Left kidney (tissue), 8 donors: ENCODE results near the gene GSG1L2. TPM values are rescaled to one million over a fixed set of nuclear protein-coding genes. Genes with fewer than 3 reads are reported as not detected.

Source experiments
- DNase-seq: peaks from one replicate; pipeline ENCODE4 v3.0.0-alpha.2; 2013
- long read RNA-seq, 8 donors: transcript quantifications; one replicate each; lab custom pipeline, GENCODE V29; 2026
- polyA plus RNA-seq: library from polyadenylated mRNA; unstranded; fragments of 120-200 nt; gene quantifications from one replicate; pipeline ENCODE4 v1.2.1, GENCODE V29; 2013; ENCODE audit not compliant: insufficient read length

The GSG1L2 gene
- polyA plus RNA-seq = not detected
- long read RNA-seq, donor 1 = 0 reads
- long read RNA-seq, donor 2 = 0 reads
- long read RNA-seq, donor 3 = 0 reads
- long read RNA-seq, donor 4 = 0 reads
- long read RNA-seq, donor 5 = 0 reads
- long read RNA-seq, donor 6 = 0 reads
- long read RNA-seq, donor 7 = 0 reads
- long read RNA-seq, donor 8 = 0 reads

GRCh38 chr17:9821921-9822320 is at the start of gene GSG1L2:
GSG1L2 (minus strand) TSS chr17:9822079; CDS start chr17:9822071, 8 bp downstream.
- no peak for DNase-seq

DNA sequence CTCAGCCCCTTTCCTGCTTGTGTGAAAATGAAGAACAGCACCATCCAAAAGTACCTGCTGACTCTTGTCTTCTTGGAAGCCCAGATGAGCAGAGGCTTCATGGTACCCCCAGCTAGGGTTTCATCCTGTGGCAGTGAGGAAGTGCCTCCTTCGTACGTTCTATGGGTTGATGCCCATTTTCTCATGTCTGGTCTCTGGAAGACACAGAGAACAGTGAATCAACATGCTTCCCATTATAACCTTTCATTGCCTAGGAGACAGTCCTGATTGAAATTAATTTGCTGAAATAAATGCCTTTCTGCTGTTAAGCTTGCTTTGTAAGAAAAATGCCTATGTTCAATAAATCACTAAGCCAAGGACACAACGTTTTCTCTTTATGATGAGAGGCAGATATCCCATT is 46.7 kb upstream of the GSG1L2 start:
- no peak for DNase-seq

GRCh38 chr17:9865586-9865985 is 43.7 kb upstream of the GSG1L2 start:
- no peak for DNase-seq

DNA sequence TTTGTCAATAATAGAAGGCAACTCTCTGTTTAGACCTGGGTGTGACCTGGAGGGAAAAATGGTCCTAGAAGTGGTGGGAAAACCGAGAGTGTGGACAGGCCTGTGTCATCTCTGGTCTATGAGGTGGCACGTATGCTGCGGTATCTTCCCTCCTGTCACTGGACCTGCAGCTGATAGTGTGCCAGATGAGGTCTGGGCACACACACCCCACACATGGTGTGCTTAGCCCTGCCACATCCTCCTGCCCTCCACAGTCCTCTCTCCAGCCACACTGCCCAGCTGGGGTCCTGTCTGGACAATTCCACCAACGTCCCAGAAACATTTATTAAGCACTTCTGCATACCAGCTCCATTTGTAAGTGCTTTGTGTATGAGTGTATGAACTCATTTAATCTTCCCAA is 41.1 kb upstream of the GSG1L2 start:
- DNase-seq = no peak

- no peak for DNase-seq
These were observed 40.3 kb upstream of the GSG1L2 start for GRCh38 chr17:9862220-9862619.

DNA sequence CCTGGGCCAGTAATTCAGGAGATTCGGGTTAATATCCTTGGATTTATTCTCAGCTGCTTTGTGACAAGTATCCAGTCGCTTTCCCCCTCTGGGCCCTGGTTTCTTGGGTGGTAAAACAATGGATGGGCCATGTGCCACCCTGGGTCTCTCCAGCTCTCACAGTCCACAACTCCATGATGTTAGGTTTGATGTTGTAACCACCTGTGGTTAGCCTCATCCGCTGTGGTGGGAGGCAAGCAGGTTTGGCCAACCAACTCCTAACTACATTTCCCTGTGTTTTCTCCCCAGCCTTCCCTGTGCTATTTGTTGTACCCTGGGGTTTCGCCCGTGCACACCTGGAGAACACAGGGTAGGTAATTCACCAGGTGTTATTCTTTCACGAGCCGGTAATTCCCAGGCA is 39.0 kb upstream of the GSG1L2 start:
- no peak for DNase-seq

- no peak for DNase-seq
These were observed 37.9 kb upstream of the GSG1L2 start for GRCh38 chr17:9859781-9860180.

- no peak for DNase-seq
These were observed 33.2 kb upstream of the GSG1L2 start for GRCh38 chr17:9855036-9855435.

DNA sequence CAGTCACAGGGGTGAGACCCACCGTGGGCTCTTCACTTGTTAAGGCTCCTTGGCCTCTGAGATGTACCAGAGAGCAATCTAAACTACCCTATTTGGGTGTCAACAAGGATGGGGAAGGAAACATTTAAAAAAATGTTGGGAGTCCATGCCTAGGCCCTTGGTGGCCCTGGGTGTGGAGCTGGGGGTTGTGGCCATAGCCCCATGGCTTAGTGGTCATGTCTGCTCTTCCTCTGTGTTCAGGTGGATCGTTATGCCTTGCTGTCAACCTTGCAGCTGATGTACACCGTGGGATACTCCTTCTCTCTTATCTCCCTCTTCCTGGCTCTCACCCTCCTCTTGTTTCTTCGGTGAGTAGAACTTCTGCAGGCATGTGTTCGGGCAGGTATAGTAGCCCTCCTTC is 32.4 kb upstream of the GSG1L2 start:
- no peak for DNase-seq

DNA sequence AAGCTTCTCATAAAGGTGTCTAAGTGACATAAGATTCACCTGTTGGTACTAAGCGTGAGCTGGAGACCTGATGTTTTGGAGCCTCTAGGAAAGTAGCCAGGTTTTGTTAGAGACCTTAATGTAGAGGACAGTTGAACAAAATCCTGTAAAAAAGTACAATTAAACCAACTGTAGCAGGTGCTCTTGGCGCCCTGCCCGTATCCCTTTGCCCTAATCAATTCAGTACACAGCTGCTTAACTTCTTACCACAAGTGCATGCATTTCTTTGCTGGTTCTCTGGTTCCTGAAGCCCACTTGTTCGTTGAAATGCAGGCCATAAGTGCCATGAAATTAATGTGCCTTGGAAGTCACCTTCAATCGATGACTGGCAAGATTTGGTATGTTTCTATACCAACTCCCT is 28.3 kb upstream of the GSG1L2 start:
- no peak for DNase-seq

DNA sequence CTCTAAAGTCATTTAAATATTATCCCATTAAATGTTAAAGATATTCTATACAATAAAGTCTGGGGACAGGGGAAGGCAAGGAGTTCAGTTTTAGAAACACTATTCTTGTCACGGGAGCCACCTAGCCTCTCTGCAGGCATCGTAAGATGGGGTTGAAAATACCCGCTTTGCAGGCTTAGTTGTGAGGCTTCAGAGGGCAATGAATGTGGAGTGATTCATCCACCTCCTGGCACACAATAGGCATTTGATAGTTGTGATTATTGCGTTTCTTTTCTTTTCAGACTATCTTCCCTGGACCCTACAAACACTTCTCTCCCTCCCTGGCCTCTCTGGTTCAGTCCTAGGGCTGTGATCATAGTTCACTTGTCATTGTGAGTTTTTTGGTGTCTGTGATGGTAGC is 23.4 kb upstream of the GSG1L2 start:
- DNase-seq = no peak

DNA sequence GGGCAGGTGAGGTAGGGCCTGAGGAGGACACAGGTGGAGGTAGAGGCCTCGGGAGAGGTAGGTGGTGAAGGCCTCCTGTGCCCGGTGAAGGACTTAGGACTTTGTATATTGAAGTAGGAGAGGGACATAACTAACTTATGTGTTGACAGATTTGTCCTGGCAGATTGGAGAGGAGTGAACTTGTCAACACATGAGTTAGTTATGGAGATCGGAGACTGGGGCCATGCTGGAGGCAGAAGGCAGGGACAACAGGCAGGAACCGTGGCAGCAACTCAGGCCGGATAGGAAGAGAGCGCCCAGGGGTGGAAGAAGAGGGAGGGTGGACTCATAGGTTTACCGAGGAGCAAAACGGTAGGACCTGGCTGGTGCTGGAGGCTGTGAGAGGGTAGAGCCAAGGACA is 22.3 kb upstream of the GSG1L2 start:
- no peak for DNase-seq

DNA sequence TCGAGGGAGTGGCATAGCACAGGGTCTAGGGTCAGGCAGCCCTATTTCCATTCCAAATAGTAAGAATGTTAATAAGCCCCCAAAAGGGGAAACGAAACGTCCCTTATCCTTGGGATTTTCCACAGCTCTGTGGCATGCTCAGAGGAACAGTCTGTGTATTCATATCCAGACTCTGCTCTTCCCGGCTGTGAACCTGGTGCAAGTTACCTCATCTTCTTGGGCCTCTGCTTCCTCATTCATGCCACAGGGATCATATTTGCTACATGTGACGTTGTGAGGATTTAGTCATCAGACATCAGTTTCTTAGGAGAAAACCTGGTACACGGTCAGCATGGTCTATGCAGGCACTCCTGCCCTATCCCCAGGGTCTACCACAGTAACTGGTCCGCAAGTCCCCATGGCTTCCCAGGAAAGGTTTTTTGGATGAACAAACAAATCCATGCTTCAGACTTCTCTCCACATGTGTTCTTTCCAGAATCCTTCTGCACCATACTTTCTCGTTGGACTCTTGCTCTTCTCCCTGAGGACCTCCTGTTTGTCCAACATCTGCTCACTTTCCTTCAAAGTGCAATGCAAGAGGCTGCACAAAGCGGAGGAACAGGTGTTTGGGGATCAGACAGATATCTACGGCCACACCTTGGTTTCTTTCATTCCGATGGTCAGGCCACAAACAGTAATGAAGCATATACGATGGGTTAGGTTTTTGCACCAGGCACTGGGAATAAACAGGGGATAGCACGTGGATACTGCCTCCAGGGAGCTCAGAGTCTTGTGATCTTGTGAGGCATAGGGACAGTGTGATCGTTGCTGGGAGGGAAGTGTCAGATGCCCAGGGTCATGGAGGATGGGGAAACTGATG is 21.5 kb upstream of the GSG1L2 start:
- DNase-seq = no peak

GRCh38 chr17:9842057-9842758 is 20.3 kb upstream of the GSG1L2 start:
- DNase-seq = no peak

GRCh38 chr17:9839433-9839832 is 17.6 kb upstream of the GSG1L2 start:
- no peak for DNase-seq

DNA sequence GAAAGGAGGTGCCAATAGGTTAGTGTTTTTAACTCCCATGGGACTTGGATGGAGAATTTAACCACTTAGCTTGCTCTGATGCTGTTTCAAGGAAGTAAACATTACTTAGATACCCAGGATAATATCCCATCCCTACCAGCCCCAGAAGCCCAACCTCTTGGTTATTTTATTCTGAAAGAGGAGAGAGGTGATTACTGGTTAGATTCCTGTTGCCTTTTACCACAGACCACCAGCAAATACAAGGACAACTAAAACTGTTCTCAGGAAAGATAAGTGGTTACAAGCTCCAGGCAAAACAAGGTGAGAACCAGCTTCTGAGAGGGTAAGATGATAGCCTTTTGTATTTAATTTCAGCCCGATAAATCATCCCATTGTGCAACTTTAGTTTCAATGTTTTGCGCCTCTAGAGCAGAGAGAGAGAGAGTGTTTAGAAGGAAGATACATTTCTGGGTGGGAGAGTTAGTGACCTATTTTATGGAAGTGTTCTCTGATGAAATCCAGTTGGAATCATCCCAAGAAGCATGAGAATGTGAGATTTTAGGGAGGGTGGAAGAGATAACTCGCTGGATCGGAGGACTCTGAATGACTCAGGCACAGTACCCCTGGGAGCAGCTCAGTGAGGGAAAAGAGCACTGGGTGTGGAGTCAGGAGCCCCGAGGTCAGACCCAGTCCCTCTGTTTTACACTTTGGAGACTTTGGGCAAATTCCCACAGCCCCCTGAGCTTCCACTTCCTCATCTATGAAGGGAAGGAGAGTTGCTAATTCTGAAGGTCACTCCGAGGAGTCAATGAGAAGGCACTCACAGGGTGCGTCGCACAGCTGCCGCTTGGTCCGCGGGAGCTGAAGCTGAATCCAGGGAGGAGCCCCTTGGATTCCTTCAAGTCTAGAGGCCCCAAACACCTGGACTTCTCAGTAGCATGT is 15.9 kb upstream of the GSG1L2 start:
- peak; percentile 27 for DNase-seq

DNA sequence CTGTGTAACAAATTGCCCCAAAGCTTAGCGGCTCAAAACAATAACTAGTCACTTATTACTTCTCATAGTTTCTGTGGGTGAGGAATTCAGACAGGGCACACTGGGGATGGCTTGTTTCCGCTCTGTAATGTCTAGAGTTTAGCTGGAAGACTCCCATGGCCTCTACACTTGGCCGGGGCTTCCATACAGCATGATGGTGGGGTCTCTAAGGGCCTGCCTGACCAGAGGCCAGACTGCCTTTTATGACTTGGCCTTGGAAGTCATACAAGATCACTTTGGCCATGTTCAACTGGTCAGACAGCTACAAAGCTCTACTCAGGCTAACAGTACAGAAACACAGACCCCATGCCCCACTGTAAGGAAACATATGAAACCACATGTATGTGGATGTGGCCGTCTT is 12.0 kb upstream of the GSG1L2 start:
- DNase-seq = no peak

DNA sequence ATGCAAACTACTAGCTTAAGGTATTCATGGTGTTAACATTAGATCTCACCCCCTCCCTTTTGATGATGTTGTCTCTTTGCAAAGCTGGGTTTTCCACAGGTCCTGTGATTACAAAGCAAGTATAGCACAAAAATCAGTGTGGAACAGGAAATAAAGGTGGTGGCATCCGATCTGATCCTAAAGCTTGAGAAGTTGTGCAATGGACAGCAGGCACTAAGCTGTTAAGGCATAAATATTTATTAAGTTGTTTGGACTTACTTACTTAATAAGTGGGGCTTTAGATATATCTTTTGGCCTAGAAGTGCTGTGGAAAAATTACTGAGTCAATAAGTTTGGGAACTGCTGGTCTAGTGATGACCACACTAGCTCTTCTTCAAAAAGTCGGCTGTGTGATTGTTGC is 8.8 kb upstream of the GSG1L2 start:
- no peak for DNase-seq

GRCh38 chr17:9829343-9829742 is 7.5 kb upstream of the GSG1L2 start:
- DNase-seq = no peak

DNA sequence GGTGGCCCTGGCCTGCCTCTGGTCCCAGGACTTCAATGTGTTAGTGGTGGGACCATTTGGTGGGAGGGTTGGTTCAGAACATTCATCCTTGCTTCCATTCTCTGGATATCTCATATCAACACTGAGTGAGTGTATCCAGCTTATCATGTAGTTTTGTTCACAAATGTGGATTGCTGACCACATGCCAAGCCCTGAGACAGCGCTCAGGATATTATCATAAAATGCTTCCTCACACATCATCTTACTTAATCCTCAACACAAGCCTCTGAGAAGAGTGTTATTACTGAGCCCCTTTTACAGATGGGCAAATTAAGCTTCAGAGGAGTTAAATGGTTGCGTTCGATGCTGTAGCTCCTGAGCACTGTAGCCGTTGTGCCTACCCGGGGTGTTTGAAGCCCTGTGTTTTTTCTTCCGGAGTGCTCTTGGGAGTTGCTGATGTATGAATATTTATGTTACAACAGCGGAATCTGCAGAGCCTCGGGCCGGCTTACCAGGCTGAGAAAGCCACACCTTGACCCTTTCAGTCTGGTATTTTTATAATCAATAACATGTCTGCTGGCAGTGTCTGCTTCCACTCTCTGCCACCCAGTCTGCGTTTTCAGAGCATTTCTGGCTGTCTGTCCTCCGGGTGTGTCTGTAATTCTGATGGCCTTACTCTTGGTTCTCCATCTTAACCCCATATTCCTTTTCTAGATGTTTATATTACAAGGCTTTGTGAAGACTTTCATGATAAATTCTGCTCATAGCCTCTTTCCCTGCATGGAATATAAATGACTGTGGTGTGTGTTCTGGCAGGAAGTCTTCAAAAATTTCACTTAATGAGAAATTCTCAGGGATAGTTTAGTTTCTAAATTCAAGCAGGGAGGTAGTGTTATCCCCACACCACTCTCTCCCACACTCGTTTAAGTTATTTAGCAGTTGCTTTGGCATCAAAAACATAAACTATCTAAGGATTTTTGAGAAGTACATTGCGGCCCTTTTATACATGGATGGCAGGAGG is 6.7 kb upstream of the GSG1L2 start:
- no peak for DNase-seq

DNA sequence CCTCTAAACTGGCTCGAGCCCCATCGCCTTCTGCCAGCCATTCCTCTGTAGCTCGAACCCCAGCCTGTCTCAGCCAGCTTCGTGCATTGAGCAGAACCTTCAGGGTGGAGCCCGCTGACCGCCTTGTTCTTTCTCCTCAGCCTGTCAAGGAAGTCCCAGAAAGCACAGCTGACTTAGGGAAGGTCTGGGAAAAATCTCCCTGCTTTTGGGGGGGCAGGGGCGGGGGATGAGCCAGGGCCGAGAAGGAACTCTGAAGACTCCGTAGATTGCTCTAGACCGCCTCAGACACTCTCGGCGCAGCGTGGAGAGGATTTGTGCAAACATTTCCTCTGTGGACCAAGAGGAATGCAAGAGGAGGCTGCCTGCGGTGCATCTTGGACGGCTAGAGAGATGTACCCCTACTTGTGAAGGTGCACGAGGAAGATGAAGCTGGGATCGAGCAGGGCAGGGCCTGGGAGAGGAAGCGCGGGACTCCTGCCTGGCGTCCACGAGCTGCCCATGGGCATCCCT is 3.8 kb upstream of the GSG1L2 start, which contains the start of gene GLP2R:
GLP2R (plus strand) TSS at position 284 of the 510 bp plus-strand sequence; CDS start at position 424, 140 bp downstream.
- no peak for DNase-seq
